ENCODE measurements around the gene FOXR2.

DNA sequence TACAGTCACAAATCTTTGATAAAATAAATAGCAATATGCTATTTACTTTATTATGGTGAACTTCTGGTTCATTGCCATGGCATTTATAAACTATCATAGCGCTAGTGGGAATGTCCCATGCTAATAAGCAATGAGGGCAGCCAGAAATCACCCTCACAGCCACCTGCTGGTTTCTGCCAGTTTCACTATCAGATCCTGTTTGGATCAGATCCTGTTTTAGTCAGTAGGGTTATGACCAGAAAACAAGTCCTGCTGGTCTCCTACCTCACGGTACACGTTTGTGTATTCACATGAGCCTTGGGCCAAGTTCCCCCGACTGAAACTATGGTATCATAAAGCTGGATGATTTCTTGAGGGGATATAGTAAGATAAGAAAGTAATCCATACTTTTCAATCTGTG, 17.7 kb downstream of the FOXR2 start:
- TF ChIP-seq, protein P1, sequence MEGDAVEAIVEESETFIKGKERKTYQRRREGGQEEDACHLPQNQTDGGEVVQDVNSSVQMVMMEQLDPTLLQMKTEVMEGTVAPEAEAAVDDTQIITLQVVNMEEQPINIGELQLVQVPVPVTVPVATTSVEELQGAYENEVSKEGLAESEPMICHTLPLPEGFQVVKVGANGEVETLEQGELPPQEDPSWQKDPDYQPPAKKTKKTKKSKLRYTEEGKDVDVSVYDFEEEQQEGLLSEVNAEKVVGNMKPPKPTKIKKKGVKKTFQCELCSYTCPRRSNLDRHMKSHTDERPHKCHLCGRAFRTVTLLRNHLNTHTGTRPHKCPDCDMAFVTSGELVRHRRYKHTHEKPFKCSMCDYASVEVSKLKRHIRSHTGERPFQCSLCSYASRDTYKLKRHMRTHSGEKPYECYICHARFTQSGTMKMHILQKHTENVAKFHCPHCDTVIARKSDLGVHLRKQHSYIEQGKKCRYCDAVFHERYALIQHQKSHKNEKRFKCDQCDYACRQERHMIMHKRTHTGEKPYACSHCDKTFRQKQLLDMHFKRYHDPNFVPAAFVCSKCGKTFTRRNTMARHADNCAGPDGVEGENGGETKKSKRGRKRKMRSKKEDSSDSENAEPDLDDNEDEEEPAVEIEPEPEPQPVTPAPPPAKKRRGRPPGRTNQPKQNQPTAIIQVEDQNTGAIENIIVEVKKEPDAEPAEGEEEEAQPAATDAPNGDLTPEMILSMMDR (conservative IDR thresholded peaks at IDR 0.05; ENCODE audit: low read depth, low read length), result no peak
- TF ChIP-seq EZH2phosphoT487 (IDR thresholded peaks at IDR 0.05; ENCODE audit: borderline replicate concordance, low read length), result no peak
